ENCODE measurements around the gene GPATCH3.
"Not testable (repeated sequence)": the region's sequence is repeated elsewhere in the genome, so short reads cannot be mapped to it uniquely, and the experiment has no call there.

The GPATCH3 gene

GRCh38 chr1:26911399-26912146 lies 11.3 kb upstream of the GPATCH3 start:
- no peak for DNase-seq

GRCh38 chr1:26910343-26911160 lies 10.3 kb upstream of the GPATCH3 start:
- DNase-seq: no peak

GRCh38 chr1:26909951-26910342 lies 9.7 kb upstream of the GPATCH3 start:
- no peak for DNase-seq

GRCh38 chr1:26907071-26907917 lies 7.0 kb upstream of the GPATCH3 start:
- no peak for DNase-seq

- no peak for DNase-seq
Observed at GRCh38 chr1:26900815-26901511, 696 bp upstream of the GPATCH3 start.

- DNase-seq: no peak
Observed at GRCh38 chr1:26897351-26897750, 2.9 kb downstream of the GPATCH3 start.

DNA sequence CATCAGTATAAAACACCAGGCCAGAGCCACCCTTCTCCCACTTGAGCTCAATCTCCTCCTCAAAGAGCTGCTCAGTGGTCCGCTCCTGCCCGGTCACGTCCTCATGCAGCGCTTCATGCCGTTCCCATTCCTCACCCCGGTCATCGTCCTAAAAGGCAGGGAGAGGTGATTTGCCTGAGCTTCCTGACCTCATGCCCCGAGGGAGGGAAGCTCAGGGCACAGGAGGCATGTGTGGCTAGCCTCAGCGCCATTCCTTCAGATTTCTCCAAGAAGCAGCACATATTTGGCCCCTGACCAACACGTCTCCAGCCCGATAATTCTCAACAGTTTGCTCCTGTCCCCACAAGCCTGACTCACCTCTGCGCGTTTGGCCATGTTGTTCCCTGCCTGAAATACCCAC lies 6.0 kb downstream of the GPATCH3 start:
- DNase-seq: no peak

- DNase-seq: no peak
Observed at GRCh38 chr1:26890467-26890796, 9.8 kb downstream of the GPATCH3 start.

DNA sequence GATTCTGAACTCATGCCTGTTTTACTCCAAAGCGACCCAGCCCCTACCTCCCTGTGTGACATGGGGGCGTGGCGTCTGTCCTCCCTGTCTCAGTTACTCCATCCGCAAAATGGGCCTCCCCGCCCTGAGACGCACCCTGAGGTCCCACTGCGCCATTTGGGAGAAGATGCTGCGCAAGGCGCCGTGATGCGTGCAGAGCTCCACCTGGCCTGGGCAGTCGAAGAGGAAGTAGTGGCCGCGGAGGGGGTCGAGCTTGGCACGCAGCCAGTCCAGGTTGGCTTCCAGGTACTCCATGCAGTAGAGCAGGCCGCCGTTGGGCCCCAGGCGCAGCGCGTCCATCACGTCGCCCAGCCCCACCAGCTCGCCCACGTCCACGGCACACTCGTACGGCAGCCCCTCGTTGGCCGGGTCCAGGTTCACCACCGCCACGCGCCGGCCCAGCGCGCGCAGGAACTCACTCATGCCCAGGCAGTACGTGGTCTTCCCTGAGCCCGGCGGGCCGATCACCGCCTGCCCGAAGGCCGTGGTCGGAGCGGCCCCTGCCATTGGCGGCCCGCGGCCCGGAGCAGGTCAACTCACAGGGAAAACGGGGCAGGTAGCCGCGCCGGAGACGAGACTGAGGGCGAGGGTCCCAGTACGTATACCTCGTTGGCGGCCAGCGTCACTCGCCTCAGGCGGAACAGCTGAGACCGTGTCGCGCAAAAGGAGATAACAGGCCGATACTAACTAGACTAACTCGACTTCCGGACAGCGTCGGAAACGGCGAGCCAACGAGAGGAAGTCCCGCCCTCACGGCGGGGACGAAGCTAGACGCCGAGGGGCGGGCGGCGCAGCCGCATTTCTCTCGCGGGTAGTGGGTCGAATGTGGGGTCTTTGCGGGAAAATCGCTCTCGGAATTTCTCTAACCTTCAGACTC lies 10.5 kb downstream of the GPATCH3 start, which contains the start of gene GPN2:
TSS of gene GPN2 (minus strand) at position 733 of the 916 bp plus-strand sequence. CDS start at position 546, 187 bp downstream.
- DNase-seq: peak; percentile 78

- no peak for DNase-seq
Observed at GRCh38 chr1:26888231-26888630, 12.0 kb downstream of the GPATCH3 start.

GRCh38 chr1:26887125-26887524 lies 13.1 kb downstream of the GPATCH3 start:
- DNase-seq: no peak

DNA sequence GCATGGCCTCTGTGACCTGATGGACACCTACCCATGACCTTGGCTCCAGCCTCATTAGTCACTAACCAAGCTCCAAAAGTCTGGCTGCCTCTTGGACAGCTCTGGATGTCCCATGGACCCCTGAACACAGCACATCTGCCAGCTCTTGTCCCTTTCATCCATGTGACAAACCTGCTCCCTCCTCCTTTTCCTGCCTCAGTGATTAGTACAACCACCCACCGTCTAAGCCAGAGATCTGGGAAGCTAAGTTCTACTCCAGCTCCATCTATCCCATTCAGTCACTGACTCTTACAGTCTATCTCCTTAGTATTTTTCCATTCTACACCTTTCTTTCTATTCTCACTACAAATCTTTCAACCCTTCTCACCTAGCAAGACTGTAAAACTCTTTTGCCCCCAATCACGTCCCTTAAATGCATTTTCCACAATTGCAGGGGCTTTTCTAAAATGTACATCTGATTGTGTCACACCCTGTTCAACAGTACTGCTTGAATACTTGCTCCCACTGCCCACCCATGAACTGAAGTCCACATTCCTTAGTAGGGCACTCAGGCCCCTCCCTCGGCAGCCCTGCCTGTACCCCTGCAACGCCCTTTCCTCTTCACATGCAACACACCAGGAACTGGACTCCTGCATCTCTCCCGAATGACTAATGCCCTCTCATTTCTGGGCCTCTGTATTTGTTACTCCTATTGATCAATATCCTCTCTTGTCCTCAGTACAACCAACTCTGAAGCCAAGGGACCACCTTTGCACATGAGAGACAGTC lies 17.4 kb downstream of the GPATCH3 start:
- no peak for DNase-seq

DNA sequence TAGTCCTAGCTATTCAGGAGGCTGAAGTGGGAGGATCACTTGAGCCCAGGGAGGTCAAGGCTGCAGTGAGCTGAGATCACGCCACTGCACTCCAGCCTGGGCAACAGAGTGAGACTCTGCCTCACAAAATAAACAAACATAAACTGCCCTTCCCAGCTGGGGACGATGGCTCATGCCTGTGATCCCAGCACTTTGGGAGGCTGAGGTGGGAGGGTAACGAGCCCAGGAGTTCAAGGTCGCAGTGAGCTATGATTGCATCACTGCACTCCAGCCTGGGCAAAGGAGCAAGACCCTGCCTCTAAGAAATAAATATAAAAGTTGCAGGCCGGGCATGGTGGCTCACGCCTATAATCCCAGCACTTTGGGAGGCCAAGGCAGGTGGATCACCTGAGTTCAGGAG lies 18.7 kb downstream of the GPATCH3 start:
- DNase-seq: not testable (repeated sequence)

DNA sequence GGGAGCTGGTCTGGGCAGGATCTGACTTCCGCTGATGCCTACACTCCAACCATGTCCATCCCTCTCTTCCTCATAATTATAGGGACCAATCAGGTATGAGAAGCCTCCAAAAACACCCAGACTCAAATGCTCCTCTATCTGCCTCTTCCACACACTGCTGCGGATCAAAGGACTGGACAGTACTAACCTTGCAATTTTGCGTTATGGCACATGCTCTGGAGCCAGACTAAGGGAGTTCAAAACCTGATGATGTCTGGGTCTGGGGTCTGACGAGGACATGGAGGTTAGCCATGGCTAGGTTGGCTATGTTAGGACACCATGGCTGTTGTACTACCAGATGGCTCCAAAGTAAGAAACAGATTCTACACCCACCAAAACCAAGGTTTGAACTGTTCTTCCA lies 20.5 kb downstream of the GPATCH3 start:
- DNase-seq: no peak

DNA sequence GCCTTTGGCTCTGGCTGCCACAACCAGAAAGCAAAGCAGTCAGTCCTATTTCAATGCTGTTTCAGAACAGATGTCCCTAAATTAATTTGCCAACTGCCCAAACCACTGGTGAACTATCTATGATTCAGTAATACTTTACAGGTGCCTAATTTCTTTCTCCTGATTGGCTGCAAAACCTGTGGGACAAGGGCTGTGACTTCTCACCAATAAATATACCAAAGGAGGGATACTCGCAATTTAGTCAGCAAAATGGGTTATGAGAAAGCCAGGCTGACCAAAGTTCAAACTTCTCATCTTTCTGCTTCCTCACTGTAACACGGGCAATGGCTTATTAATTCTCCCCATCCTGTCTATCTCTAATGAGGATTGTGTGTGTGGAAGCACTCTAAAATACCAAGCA lies 22.9 kb downstream of the GPATCH3 start:
- no peak for DNase-seq

DNA sequence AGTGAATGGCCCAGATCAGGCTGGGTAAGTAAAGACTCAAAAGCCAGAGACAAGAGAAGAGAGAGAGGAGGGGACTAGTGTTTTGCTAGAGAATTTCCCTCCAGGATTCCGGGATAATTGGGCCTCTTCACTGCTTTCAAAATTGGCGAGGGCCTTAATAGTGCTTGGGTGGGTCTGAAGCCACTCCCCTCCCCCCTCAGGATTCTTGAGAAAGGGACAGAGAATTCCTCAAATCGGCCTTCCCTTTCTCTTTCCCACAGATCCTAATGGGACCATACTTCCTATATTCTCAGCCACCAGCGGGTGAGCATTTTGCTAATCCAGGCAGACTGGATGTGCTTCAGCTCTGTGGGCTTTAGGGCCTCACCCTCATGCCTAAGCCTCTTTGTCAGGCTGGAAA lies 25.4 kb downstream of the GPATCH3 start:
- no peak for DNase-seq

GRCh38 chr1:26873097-26873496 lies 27.2 kb downstream of the GPATCH3 start:
- not testable (repeated sequence) for DNase-seq

DNA sequence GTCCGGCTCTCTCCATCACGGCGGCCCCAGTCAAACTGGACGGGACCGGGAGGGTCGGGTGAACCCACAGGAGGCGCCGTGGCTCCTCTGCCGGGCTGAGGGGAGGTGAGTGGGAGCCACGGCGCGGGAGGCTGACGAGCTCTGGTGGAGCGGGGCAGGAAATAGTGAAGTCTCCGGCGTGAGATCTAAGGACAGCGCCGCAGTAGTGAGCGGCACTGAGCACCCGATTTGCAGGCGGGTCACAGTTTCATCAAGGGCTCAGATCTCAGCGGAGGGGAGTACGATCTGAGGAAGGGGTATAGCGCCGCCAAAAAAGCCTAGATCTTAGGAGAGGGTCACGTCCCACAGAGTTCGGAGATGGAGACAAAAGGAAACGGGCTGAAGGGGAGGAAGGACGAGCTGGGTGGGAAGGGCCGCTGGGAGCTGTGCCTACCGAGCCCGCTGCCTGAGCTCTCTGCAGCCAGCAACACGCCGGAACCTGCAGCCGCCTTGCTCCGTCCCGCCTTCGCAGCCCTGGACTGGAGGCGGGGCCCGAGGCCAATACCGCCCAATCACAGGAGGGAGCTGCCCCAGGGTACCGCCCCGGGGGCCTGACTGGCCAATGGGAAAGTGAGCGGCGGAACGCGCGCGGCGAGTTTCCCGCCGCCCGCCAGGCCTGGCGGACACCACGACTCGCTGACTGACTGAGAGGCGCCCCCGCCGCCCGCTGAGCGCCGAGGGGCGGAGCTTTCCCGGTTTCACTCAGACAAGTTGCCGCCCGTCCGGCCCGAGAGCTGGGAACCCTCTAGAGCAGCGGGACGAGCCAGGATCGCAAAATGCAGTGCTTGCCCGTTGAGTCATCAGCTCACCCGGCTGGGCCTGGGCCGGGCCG lies 35.4 kb downstream of the GPATCH3 start:
- peak; percentile 96 for DNase-seq

- no peak for DNase-seq
Observed at GRCh38 chr1:26863685-26864077, 36.6 kb downstream of the GPATCH3 start.

All from activated T-cell treated with anti-CD3 and anti-CD28 coated beads, Interleukin-2, amount 50 U/mL, for 1 hour (primary cell).